ENCODE data around the gene HOXB5.

Gene HOXB5

GRCh38 chr17:48570325-48571023, 23.1 kb downstream of the HOXB5 start:
- no peak for DNase-seq

DNA sequence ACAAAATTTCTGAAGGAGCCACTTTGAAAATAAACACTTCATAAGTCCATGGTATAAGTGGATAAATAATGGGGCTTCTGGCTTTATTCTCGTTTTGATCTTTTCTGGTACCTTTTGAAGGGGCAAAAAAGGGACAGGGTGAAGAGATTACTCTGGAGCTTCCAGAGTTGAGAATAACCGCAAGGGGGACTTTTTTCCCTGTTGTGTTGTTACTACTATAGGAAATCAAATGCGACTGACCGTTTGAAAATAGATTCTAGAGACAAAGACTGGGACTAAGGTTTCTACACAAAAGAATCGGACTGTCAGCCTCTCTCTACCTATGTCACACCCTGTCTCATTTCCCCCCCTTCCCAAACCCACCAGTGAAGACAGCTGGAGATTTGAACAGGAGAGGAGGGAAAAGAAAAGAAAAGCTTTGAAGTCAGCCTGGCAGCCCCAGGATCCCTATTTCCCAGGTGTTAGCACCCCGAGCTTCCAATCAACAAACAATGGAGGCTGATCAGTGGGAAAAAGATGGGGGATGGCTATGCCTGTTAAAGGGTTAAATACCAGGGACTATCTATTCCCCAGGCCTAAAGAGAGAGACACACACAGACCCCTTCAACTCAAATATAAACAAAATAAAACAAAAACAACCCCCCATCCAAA, 23.8 kb downstream of the HOXB5 start:
- DNase-seq: no peak

- DNase-seq: no peak
Observed at GRCh38 chr17:48569240-48569582, 24.4 kb downstream of the HOXB5 start.

GRCh38 chr17:48568499-48569239, 24.9 kb downstream of the HOXB5 start:
- no peak for DNase-seq

DNA sequence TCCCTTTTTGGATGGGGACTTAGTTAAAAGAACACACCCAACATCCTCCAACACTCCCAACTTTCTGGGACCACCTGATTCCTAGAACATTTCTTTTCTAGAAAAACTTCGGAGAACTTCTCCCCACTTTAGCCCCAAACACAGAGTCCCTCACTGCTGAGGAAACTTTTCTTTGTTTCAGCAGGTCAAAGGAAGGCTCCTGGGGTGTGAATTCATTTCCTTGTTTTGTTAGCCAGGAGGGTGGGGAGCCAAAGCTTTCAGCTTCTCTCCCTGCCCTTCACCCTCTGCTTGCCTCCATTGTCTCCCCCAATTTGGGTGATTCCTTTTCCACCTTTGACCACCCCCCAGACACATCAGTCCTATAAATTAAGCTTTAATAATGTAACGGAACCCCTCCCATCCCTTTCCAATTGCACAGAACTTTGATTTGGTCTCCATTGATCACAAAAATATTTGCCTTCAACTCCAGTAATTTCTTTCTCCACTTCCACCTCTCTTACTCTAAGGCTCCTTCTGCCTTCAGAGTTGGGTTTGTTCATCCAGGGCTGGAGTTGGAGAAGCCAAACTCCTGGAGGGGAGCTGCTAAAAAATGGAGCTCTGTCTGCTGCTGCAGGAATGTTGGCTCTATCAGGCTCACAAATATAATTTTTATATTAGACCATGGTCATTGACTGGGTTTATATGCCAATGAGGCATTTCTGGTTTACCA, 25.8 kb downstream of the HOXB5 start:
- no peak for DNase-seq

- DNase-seq: no peak
Observed at GRCh38 chr17:48567209-48567608, 26.4 kb downstream of the HOXB5 start.

- no peak for DNase-seq
Observed at GRCh38 chr17:48566717-48567116, 26.9 kb downstream of the HOXB5 start.

DNA sequence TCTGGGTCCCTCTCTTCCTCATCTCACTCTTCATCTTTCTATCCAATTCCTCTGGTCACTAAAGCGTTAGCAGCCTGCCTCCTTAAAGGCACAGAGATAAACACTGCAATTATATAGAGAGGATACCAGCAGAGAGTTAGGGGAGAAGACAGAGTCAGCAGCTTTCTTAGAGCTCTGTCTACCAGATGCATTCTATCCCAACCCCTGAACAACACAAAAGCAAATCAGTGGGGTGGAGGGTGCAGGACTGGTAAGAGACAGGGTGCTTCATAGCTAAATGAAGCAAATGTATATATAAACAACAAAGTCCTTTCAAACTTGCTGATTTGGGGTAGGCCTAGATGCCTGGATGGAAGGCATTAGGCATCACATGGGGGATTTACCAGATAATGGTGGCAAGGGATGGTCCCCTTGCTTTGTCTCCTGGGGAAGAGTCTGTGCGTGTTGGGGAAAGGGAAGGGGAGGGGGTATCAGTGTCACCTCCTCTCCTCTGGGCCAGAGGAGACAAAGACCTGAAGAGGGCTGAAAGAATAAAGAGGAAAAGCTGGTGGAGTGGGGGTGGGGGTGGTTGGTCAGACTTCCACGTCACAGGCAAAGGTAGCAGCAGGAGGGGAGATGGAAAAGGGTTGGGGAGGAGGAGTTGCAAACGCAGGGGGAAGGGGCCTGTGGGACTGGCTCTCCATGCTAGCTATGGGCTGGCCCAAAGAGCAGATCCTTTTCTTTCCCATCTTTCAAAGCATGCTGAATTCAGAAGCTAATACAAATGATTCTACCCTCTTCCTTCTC, 27.5 kb downstream of the HOXB5 start:
- no peak for DNase-seq

DNA sequence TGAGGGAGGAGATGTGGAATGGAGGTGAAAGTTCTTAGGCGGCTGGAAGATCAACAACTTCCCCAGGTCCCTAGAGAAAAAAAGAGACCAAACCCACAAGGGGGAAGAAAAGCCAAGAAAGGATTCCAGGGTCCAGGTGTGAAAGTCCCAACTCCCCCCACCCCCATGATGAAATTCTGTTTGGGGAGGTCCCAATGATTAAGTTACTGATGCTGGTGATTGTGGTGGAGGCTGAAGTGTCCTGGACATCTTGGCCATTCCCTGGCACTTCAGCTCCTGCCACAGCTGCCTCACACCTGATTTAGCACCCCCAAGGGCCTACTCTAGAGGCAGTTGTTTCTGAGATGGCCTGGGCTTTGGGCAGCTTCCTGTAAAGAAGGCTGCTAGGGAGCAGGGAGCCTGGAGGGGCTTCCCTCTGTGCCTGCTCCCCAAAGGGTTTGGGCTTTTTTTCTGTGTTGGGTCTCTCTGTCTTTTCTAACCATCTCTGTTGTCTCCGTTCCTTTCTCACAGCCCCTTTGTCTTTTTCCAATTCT, 28.5 kb downstream of the HOXB5 start:
- DNase-seq: no peak

DNA sequence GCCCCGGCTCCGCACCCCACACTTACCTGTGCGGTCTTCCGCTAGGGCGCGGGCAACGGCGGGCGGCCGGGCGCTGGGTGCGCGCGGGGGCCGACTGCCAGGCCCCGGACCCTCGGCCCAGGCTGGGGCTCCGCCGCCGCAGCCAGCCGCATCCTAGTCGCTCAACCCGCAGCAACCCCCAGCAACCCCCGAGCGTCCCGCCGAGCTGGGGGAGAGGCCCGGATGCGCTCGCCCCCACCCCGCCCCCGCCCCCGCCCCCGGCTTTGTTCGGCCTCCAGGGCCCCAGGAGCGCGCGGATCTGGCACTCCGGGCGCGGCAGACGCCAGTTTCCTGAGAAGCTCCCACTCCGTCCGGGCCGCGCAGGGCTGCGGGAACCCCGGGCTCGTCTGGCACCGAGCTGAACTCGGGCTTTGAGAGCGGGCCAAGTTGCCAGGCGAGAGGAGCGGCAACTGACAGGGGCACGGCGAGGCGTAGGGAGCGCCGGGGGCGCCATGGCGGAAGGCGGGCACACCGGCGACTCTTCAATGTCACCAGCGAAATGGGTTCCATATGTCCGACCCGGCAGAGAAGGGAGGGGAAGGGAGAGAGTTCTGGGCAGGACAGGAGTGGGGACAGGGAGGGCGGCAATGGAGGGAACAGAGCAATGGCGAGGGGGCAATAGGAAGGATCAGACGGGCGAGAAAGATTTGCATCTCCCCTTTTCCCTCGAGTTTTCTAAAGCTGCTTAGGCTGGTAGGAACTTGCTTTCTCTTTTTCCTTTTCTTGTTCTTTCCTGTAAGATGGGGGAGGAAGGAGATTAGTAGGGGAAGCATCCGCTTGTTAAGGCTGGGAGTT, 29.2 kb downstream of the HOXB5 start:
- no peak for DNase-seq

- DNase-seq: no peak
Observed at GRCh38 chr17:48563867-48564187, 29.8 kb downstream of the HOXB5 start.

GRCh38 chr17:48563385-48563838, 30.2 kb downstream of the HOXB5 start:
- DNase-seq: no peak

DNA sequence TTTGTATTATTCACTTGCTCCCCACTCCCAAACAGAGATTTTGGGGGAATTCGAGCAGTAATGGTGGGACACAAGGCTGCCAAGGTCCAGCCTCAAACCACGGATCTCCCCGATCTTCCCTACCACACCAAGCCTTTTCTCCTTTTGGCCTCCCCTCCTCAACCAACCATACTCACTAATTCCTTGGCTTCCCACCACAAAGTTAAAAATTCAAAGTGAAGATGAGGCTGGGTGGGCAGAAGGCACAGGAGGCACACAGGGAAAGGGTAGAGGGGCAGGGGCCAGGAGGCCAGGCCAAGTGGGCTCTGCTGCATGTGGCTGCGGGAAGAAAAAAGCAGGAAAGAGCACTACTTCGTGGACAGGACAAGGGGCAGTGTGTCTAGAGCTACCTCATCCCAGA, 30.6 kb downstream of the HOXB5 start:
- DNase-seq: no peak

GRCh38 chr17:48561884-48562810, 31.4 kb downstream of the HOXB5 start:
- peak; percentile 32 for DNase-seq

DNA sequence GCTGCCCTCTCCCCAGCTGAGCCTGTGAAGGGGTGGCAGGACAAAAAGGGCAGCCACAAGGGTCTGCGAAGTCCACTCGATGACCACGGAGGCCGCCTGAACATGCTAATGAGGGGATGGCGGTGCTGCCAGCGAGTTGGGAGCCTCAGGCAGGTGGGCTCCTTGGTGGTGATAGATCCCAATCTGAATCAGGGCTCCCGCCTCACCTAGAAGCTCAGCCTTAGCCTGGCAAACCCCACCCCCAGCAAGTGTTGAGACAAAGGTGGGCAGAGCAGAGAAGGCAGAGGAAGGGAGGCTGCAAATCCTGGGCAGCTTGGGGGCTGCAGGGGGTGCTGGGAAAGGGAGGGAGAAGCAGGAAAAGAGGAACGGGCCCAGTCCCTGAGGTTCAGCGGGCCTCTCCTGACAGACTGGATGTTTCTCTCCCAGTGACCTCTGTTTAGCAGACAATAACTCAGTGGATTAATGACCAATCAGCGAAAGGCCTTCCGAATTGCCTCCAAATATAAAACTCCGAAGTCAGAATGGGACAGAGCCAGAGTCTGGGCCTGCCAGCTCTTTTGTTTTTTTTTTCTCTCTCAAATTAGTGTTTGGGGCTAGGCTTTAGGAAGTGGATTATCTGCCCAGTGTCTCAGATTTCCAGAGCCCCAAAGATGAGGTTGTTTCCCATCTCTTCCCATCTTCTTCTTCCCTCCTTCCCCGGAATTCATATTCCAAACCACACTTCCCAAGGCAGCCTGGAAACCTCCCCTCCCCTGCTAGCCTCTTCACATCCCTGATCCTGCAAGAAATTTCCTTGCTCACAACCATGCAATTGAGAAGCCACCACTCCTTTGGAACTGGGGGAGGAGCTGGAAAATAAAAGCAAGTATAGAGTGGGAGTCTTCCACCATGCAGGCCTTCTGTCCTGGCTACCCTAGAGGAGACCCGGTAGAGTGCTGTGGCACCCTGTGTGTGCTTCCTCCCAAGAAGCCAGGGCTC, 33.5 kb downstream of the HOXB5 start:
- DNase-seq: no peak

- DNase-seq: no peak
Observed at GRCh38 chr17:48559122-48559839, 34.3 kb downstream of the HOXB5 start.

- no peak for DNase-seq
Observed at GRCh38 chr17:48558831-48559121, 34.8 kb downstream of the HOXB5 start.

DNA sequence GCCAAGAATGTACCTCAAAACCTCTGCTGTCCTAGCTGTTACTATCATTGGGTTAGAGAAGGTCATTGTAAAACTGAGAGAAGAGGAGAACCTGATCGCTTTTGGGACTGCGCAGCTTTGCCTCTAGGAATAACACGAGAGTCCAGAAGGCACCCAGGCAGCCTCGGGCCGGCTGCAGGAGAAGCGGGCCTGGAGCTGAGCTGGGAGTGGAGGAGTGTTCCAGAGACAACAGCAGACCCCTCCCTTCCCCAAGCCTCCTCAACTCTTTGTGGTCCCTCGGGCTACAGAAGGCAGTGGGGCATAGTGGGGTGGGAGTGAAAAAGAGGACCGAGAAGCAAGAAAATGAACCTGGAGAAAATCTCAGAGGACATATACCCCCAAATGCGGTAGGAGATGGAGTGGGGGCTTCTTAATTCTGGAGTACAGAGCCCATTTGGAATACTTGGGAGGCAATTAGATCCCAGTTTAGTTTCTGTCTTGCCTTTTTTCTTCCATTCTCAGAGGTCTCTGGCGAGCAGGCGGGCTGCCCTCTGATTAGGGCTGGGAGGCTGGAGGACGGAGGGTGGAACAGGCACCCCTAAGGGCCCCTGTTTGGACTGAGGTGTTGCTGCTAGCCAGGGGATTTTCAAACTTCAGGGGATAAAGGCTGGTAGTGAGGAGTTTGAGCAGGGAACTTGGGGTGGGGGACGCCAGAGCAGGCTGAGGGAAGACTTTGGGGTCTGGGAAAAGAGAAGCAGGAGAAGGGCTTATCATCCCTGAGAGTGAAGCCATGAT, 35.3 kb downstream of the HOXB5 start:
- no peak for DNase-seq
